NCI-H1436 (cell line): ENCODE measurements around the gene PLSCR1.
"Not testable (repeated sequence)": the region's sequence is repeated elsewhere in the genome, so short reads cannot be mapped to it uniquely, and the experiment has no call there.

Experiments used
- DNase-seq: peaks from one replicate; lab custom pipeline; 2025; lab: John Stamatoyannopoulos, UW

The PLSCR1 gene

DNA sequence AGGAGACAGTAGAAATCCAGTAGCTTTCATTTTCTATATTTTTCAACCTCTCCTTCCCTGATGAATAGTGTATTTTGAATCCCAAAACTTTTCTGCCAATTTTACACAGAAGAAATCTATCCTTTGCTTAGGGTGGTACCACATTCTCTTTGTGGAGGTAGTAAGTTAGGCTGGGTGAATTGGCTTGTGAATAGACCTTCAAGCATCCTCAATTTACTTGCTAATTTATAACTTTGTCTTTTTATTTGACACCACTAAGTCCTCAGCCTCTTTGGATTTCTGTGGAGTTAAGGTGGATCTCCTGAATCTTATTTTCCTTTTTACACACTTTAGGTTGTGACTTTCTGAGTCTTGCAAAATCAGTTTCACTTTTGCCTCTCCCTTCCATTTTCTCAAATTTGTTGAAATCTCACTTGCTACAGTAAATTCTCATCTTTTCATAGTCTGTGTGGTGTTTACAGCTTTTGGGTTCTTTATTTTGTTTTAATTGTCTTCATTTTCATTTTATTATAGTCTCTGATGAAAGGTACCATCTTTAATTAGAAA lies 5.7 kb upstream of the PLSCR1 start:
- DNase-seq = no peak

DNA sequence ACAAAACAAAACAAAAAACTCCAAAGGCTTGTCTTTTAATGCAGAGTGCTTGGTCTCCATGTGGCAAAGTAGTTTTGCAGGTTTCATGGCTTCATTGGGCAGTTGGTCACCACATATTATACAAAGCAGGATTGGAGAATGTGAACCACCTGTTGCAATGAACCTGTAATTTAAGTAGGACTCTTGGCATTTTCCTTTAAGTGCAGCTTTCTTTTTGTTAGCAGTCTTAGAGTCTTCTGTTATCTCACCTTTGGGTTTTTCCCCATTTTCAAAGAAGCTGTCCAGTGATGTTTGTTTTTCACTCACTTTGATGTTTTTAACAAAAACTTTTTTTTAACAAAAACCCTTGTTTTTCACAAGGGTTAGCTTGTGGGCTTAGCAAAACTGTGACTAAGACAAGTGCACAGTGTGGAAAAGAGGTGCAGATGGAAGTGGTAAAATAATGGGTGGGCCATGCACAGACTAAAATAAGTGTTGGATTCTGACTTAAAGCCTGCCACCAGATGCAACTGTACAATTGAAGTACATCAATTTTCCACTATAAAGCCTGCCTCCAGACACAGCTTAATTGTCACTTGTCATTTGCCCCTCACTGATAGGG lies 2.9 kb upstream of the PLSCR1 start:
- DNase-seq = no peak

DNA sequence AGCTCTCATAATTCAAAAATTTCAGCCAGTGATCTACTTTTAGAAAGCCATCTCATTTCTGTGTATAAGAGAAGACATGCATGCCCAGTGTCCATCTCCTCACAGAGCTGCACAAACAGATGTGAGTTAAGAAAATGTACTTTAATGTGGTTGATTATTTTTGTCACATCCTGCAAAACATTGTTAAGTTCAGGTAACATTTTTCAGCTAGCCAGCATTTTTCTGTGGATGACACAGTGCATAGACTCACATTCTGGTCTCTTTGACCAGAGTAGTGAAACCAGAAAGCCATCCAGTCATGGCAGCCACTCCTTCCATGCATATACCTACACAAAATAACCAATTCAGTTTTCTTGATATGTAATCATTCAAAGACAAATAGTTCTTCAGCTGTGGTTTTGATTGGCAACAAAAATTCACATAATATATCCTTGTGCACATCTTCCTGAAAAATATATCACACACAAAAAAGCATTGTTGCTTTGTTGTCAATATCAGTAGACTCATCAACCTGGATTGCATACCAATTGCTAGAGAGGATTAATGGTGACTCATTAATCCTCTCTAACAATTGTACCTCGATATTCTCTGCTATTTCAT lies 2.1 kb upstream of the PLSCR1 start:
- no peak for DNase-seq

GRCh38 chr3:146544929-146545528 lies 622 bp upstream of the PLSCR1 start:
- DNase-seq = no peak

- no peak for DNase-seq
These were observed 876 bp downstream of the PLSCR1 start for GRCh38 chr3:146543461-146544001.

DNA sequence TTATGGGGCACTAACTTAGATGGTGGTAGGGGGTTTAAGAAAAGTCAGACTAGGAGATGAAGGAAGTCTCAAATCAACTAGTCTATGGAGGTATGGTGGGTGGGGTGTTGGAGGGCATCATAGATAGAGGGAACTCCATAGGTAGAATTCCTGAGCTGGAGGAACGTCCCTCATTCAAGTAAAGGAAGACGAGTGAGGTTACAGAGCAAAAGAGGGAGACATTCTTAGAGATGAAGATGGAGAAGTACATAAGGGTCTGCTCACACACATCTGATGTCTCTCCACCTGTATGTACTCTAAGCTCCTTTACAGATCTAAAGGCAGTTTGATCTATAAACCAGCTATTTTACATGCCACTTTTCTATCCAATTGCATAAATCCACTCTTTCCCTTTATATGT lies 1.4 kb downstream of the PLSCR1 start:
- DNase-seq = no peak

GRCh38 chr3:146542179-146542578 lies 2.2 kb downstream of the PLSCR1 start:
- no peak for DNase-seq

GRCh38 chr3:146540978-146541377 lies 3.4 kb downstream of the PLSCR1 start:
- DNase-seq = no peak

GRCh38 chr3:146540236-146540635 lies 4.2 kb downstream of the PLSCR1 start:
- DNase-seq = no peak

DNA sequence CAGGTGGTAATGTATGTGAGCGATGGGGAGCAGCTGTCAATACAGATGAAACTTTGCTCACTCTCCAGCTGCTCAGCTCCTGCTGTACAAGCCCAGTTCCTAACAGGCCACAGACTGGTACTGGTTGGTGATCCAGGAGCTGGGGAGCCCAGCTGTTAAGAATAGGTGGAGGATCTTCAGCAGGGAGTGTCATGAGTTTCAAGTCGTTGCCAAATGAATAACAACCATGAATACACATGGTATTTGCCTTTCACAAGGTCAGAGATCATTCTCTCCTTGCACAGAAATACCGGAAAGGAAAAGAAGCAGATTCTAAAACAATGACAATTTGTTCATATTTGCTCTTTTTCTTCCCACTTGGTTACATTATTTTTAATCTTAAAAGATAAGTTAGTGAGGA lies 5.1 kb downstream of the PLSCR1 start:
- DNase-seq = no peak

- no peak for DNase-seq
These were observed 6.8 kb downstream of the PLSCR1 start for GRCh38 chr3:146537603-146538002.

GRCh38 chr3:146536681-146537080 lies 7.7 kb downstream of the PLSCR1 start:
- DNase-seq = no peak

- DNase-seq = no peak
These were observed 12.0 kb downstream of the PLSCR1 start for GRCh38 chr3:146532406-146532805.

- DNase-seq = no peak
These were observed 13.8 kb downstream of the PLSCR1 start for GRCh38 chr3:146530609-146531008.

- no peak for DNase-seq
These were observed 15.4 kb downstream of the PLSCR1 start for GRCh38 chr3:146529021-146529420.

DNA sequence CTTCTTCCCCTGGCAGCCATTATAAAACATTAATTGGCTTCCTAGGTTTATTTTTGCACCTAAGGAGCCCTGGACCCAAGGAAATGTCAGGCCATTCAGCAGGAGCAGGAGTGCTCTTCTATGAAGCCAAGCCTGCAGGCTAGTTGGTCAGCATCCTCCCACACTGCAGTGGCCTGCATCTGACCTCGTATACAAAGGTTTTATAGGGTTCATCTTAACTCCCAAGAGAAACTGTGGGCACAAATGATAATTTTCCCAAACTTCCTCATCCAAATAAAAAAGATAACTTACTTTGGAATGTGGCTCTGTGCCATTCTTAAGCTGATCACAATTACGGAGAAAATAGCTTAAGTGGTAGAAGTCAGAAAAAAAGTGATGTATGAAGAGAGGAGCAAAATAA lies 19.4 kb downstream of the PLSCR1 start:
- no peak for DNase-seq

GRCh38 chr3:146523531-146523930 lies 20.9 kb downstream of the PLSCR1 start:
- no peak for DNase-seq

DNA sequence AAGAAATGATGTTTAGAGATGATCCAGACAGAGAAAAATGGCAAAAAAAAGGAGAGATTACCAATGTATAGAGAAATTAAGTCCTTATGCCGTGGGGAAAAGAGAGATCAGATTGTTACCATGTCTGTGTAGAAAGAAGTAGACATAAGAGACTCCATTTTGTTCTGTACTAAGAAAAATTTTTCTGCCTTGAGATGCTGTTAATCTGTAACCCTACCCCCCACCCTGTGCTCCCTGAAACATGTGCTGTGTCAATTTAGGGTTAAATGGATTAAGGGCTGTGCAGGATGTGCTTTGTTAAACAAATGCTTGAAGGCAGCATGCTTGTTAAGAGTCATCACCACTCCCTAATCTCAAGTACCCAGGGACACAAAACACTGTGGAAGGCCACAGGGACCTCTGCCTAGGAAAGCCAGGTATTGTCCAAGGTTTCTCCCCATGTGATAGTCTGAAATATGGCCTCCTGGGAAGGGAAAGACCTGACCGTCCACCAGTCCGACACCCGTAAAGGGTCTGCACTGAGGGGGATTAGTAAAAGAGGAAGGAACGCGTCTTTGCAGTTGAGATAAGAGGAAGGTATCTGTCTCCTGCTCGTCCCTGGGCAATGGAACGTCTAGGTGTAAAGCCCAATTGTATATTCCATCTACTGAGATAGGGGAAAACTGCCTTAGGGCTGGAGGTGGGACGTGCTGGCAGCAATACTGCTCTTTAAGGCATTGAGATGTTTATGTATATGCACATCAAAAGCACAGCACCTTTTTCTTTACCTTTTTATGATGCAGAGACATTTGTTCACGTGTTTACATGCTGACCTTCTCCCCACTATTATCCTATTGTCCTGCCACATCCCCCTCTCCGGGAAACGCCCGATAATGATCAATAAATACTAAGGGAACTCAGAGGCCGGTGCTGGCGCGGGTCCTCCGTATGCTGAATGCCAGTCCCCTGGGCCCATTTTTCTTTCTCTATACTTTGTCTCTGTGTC lies 21.9 kb downstream of the PLSCR1 start:
- not testable (repeated sequence) for DNase-seq

- no peak for DNase-seq
These were observed 23.0 kb downstream of the PLSCR1 start for GRCh38 chr3:146521394-146521793.

- DNase-seq = no peak
These were observed 24.6 kb downstream of the PLSCR1 start for GRCh38 chr3:146519810-146520209.

GRCh38 chr3:146517684-146518435 lies 26.5 kb downstream of the PLSCR1 start:
- DNase-seq = no peak
